ENCODE results near the gene OR52A5.

OR52A5 gene

GRCh38 chr11:5090668-5091067, 47.5 kb downstream of the OR52A5 start:
- H3K4me3 ChIP-seq (ENCODE audit: low read depth, low read length): no peak overlapping the region
- in situ Hi-C loops (cut with HindIII; ENCODE audit: low sequenced_read_pairs): no loop called here
- DNase-seq (ENCODE audit: low read depth): no peak
- TF ChIP-seq CTCF (IDR thresholded peaks at IDR 0.05; ENCODE audit: low read depth, low read length, missing control alignments): no peak

GRCh38 chr11:5088556-5088955, 49.6 kb downstream of the OR52A5 start:
- H3K4me3 ChIP-seq (ENCODE audit: low read depth, low read length): no peak overlapping the region
- in situ Hi-C loops (cut with HindIII; ENCODE audit: low sequenced_read_pairs): no loop called here
- no peak for TF ChIP-seq CTCF (IDR thresholded peaks at IDR 0.05; ENCODE audit: low read depth, low read length, missing control alignments)
- DNase-seq (ENCODE audit: low read depth): no peak

- TF ChIP-seq CTCF (IDR thresholded peaks at IDR 0.05; ENCODE audit: low read depth, low read length, missing control alignments): no peak
- no peak for DNase-seq (ENCODE audit: low read depth)
- in situ Hi-C loops (cut with HindIII; ENCODE audit: low sequenced_read_pairs): no loop called here
Observed at GRCh38 chr11:5083602-5084001, 54.6 kb downstream of the OR52A5 start.

GRCh38 chr11:5081405-5081804, 56.8 kb downstream of the OR52A5 start:
- no peak for TF ChIP-seq CTCF (IDR thresholded peaks at IDR 0.05; ENCODE audit: low read depth, low read length, missing control alignments)
- DNase-seq (ENCODE audit: low read depth): no peak
- no peak overlapping the region for H3K4me3 ChIP-seq (ENCODE audit: low read depth, low read length)
- in situ Hi-C loops (cut with HindIII; ENCODE audit: low sequenced_read_pairs): no loop called here

More at GRCh38 chr11:5083602-5084001, 54.6 kb downstream of the OR52A5 start:
- no peak overlapping the region for H3K4me3 ChIP-seq (ENCODE audit: low read depth, low read length)
